ENCODE measurements around the gene CERS4. TPM values are rescaled to one million over a fixed set of nuclear protein-coding genes. Genes with fewer than 3 reads are reported as not detected.
"Not testable (repeated sequence)": the region's sequence is repeated elsewhere in the genome, so short reads cannot be mapped to it uniquely, and the experiment has no call there.

The CERS4 gene
- total RNA-seq, 1 donor from 2014 or later, result 20.9 TPM

- DNase-seq, result no peak
- ATAC-seq, result no peak
- intact Hi-C loops (cut with micrococcal nuclease), result no loop called here
These were observed 47.3 kb downstream of the CERS4 start for GRCh38 chr19:8256276-8257051.

- ATAC-seq (no peak), DNase-seq (no peak)
- intact Hi-C loops (cut with micrococcal nuclease), result no loop called here
These were observed 47.9 kb downstream of the CERS4 start for GRCh38 chr19:8257052-8257443.

- no peak for ATAC-seq
- intact Hi-C loops (cut with micrococcal nuclease), result no loop called here
These were observed 50.2 kb downstream of the CERS4 start for GRCh38 chr19:8259142-8259921.

DNA sequence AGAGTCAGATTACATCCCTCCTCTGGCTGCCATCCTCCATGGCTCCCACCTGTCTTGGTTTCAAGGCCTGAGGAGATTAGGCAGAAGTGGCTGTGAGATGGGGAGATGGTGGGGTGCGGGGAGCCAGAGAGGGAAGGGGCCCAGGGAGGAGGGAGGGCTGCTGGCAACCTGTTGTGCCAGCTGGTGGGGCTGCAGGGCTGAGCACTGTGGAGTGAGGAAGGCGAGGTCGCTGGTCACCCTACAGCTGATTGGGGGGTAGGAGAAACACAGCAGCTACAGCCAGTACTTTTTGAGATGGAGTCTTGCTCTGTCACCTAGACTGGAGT, 50.7 kb downstream of the CERS4 start:
- intact Hi-C loops (cut with micrococcal nuclease), result no loop called here
- DNase-seq (no peak), ATAC-seq (no peak)

More at GRCh38 chr19:8259142-8259921, 50.2 kb downstream of the CERS4 start:
- DNase-seq, result no peak

- DNase-seq, result no peak
- intact Hi-C loops (cut with micrococcal nuclease), result no loop called here
- no peak for ATAC-seq
These were observed 52.2 kb downstream of the CERS4 start for GRCh38 chr19:8261347-8261746.

- intact Hi-C loops (cut with micrococcal nuclease), result no loop called here
- ATAC-seq (no peak), DNase-seq (no peak)
These were observed 52.7 kb downstream of the CERS4 start for GRCh38 chr19:8261881-8262280.

DNA sequence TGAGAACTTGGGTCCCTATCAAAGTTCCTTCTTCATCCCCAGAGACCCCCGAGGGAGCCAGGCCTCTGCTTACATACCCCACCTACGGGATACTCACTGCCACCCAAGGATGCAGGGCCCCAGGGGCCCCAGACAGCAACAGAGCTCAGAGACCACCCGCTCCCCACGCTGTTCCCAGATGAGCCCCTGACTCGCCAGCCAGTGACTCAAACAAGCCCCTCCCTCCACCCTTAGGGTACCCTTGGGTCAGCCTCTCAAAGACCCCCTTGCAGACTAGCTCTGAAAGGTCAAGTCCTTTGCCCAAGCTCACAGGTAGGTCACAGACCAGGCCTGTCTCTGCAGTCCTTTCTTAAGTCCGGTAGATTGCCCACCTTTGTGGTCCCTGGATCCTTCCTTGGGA, 53.3 kb downstream of the CERS4 start:
- DNase-seq (no peak), ATAC-seq (no peak)

GRCh38 chr19:8264248-8264647, 55.1 kb downstream of the CERS4 start:
- intact Hi-C loops (cut with micrococcal nuclease); DNase-seq; ATAC-seq: not testable (repeated sequence)

More for the DNA sequence above, 53.3 kb downstream of the CERS4 start:
- intact Hi-C loops (cut with micrococcal nuclease), result no loop called here

DNA sequence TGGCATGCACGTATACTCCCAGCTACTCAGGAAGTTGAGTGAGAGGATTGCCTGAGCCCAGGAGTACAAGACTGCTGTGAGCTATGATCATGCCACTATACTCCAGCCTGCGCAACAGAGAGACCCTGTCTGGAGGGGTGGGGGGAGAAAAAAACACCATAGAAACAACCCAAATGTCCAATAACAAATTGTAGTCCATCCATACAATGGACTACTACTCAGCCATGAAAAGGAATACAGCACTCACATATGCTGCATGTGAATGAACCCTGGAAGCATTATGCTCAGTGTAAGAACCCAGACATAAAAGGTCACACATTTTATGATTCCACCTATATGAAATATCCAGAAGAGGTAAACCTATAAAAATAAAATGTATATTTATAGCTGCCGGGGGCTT, 56.7 kb downstream of the CERS4 start:
- intact Hi-C loops (cut with micrococcal nuclease), result no loop called here
- ATAC-seq (no peak), DNase-seq (no peak)

DNA sequence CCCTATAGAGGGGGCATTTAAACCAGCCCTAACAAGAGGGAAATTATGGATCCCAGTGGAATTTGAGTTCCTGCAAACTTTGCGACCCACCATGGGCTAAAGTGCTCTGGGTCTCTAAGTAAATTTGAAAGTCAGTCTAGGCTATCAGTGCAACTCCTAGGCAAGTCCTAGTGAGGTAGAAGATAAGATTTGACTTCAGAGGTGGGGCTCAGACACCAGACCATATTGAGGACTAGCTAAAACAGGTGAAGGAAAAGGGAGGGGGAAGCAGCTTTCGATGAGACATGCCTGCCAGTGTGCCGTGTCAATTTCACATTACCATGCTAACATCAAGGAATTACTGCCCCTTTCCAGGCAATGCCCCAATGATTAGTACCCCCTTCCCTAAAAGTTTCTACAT, 60.6 kb downstream of the CERS4 start:
- DNase-seq (no peak), ATAC-seq (no peak)
- intact Hi-C loops (cut with micrococcal nuclease), result no loop called here

DNA sequence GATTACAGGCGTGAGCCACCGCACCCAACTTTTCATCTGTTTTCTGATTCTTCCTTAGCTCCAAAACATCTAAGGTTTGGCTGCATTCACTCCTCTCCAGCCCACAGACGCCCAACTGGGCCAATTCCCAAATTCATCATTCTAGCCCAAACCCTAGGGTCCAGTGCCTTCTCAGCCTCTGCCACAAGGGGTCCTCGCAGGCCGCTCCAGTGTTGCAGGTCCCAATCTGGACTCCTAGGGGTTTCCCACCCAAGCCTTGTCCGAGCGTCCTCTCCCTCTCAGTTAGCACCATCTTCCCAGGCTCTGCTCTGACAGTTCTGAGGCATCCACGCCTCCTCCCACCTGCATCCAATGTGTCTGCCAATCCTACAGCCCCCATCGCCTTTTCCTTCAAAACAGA, 67.3 kb downstream of the CERS4 start:
- ATAC-seq, result peak; percentile 66
- intact Hi-C loops (cut with micrococcal nuclease), result not testable (repeated sequence)

GRCh38 chr19:8291337-8291736, 82.2 kb downstream of the CERS4 start:
- DNase-seq; intact Hi-C loops (cut with micrococcal nuclease): not testable (repeated sequence)
- peak; percentile 63 for ATAC-seq

More for the DNA sequence above, 67.3 kb downstream of the CERS4 start:
- not testable (repeated sequence) for DNase-seq

DNA sequence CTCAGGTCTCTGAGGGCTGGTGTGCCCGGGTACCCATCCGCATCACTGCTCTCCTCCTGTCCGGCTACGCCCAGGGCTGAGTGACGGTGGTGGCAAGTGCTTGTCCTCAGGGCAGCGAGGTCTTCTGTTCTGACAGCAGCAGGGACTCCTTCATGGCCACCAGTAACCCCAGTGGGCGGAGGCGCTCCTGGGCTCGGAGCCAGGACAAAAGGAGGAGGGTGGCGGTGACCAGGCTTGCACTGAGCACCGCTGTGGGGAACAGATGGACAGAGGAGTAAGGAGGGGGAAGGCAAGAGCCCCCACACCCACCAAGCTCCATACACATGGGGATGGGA, 93.2 kb downstream of the CERS4 start:
- peak; percentile 81 for DNase-seq
- peak; percentile 87 for ATAC-seq
- intact Hi-C loops (cut with micrococcal nuclease), result no loop called here

GRCh38 chr19:8302734-8303133, 93.6 kb downstream of the CERS4 start:
- peak; percentile 5 for ATAC-seq
- intact Hi-C loops (cut with micrococcal nuclease), result no loop called here
- DNase-seq, result no peak

- intact Hi-C loops (cut with micrococcal nuclease), result no loop called here
- DNase-seq, result no peak
- ATAC-seq, result no peak
These were observed 95.9 kb downstream of the CERS4 start for GRCh38 chr19:8304841-8305621.

DNA sequence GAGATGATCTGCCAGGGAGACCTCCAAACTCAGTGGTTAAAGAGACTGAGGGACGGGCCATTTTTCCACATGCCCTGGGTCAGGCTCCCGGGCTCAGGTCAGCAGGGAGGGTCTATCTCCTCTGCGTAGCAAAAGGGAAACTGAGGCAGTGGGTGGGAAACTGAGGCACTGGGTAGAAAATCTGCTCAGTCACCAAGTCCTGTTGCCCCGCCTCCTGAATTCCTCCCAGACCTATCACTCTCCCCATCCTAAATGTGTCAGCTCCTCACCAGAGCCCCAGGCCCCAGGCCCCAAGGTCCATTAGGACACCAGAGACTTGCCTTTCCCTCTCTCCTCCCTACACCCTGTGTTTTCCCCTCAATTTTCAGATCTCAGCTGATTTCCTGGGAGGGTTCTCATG, 96.6 kb downstream of the CERS4 start:
- ATAC-seq, result no peak
- no peak for DNase-seq
- intact Hi-C loops (cut with micrococcal nuclease), result no loop called here

DNA sequence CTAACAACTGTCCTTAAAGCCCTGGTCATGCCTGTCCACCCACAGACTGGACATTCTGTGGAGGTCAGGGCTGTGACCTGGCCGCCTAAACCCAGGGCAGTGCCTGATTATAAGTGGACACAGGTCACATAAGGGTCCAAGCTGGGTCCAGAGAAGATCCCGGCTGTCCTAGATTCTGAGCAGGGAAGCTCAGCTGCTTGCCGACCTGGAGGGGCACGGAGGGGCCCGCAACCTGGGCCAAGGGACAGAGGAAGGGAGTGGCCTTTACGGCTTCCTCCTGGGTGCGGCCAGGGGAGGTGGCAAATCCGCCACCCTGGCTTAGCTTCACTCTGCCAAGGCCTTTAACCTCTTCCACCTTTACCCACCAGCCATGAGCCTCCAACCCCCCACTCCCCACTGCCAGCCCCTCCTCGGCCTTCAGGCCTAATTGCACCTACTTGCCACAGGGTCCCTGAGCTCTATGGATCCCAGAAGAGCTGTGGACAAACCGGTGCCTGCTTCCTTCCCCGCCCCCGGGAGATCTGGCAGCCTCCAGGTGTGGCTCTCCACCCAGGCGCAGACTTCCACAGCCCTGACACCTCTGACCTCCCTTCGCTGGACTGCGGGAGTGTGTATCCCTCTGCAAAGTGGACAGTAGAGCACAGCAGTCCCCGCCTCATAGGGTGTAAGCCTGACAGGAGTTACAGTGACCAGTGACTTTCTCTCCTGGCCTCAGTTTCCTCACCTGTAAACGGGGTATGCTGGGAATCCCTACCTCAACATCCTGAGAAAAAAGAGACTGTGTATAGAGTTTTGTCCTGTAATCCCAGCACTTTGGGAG, 97.3 kb downstream of the CERS4 start:
- ATAC-seq (no peak), DNase-seq (no peak)
- intact Hi-C loops (cut with micrococcal nuclease), result no loop called here

DNA sequence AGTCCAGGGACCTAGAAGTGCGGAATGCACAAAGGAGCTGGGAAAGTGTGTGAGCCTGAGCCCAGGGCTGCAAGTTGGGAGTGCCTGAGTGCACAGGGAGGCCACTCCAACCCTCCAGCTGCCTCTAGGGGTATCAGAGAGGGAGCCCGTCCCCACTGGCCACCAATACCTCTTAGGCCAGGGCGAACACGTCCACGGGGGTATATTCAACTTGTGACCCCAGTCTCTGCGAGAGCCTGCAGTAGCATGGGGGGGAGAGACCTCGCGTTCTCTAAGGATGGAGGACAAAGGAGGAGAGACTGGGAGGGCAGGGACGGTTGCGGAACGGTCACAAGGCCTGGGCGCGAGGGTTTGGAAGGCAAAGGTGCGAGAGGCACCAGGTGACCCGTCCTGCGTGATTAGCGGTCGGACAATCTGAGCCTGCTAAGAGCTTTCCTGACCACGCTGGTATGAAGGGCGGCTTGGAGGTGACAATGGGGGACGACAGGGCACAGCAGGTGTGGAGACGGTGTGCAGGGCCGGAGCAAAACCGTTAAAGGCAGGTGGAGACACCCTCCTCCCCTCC, 98.3 kb downstream of the CERS4 start:
- peak; percentile 1 for ATAC-seq
- intact Hi-C loops (cut with micrococcal nuclease), result no loop called here
- no peak for DNase-seq

Data from left ventricle myocardium superior (tissue), 1 donor.